SU-DHL-6 (cell line): ENCODE results near the gene NTM.

ENCODE experiments used
- H2AFZ ChIP-seq: fragments of 200-600 bp; sonication (generic); 2 replicates; pipeline ENCODE4 v1.6.1; 2014; ENCODE audit warnings: low read depth, mild to moderate bottlenecking, moderate library complexity, mixed read lengths, antibody characterized with exemption, low read length; ENCODE audit not compliant: severe bottlenecking
- H3F3A ChIP-seq: fragments of 200-600 bp; shearing (Covaris generic); 2 replicates; pipeline ENCODE4 v1.6.0; 2016; ENCODE audit warnings: antibody characterized with exemption, mild to moderate bottlenecking; ENCODE audit not compliant: insufficient read depth
- H3K27ac ChIP-seq: fragments of 200-600 bp; sonication (generic); 2 replicates; pipeline ENCODE4 v1.5.1; 2016; ENCODE audit warnings: low read depth, mild to moderate bottlenecking, low read length, moderate library complexity, mixed read lengths
- H3K27me3 ChIP-seq: fragments of 200-600 bp; sonication (generic), shearing (Covaris generic); 2 replicates; pipeline ENCODE4 v1.6.0; 2014; ENCODE audit warnings: mild to moderate bottlenecking, low read length
- H3K36me3 ChIP-seq: fragments of 200-600 bp; sonication (generic); 2 replicates; pipeline ENCODE4 v1.6.1; 2014; ENCODE audit warnings: mild to moderate bottlenecking, low read length, mixed read lengths
- H3K4me2 ChIP-seq: fragments of 300-600, 200-600 bp; shearing (Covaris generic), sonication (generic); 2 replicates; pipeline ENCODE4 v1.6.0; 2014; ENCODE audit warnings: low read length, low read depth, mild to moderate bottlenecking; ENCODE audit not compliant: poor library complexity, severe bottlenecking
- H3K4me3 ChIP-seq: fragments of 200-600 bp; sonication (generic); 2 replicates; pipeline ENCODE4 v1.5.1; 2014; ENCODE audit warnings: antibody characterized with exemption, low read length, mild to moderate bottlenecking, mixed read lengths; ENCODE audit not compliant: insufficient read depth, poor library complexity, severe bottlenecking
- H3K79me2 ChIP-seq: fragments of 200-600 bp; sonication (generic); 2 replicates; pipeline ENCODE4 v1.6.1; 2014; ENCODE audit warnings: mild to moderate bottlenecking, low read length, moderate library complexity; ENCODE audit not compliant: insufficient read depth
- H3K9ac ChIP-seq: fragments of 200-600 bp; sonication (generic); 2 replicates; pipeline ENCODE4 v1.7.0; 2014; ENCODE audit warnings: mild to moderate bottlenecking, low read length
- H3K9me2 ChIP-seq: fragments of 200-600 bp; sonication (generic); replicated peaks from 2 replicates; pipeline ENCODE4 v1.6.1; 2014; ENCODE audit warnings: low read length; ENCODE audit not compliant: insufficient read depth
- H3K9me3 ChIP-seq: fragments of 200-600 bp; sonication (generic); 2 replicates; pipeline ENCODE4 v1.6.1; 2014; ENCODE audit warnings: low read length, mixed read lengths; ENCODE audit not compliant: insufficient read depth
- H4K20me1 ChIP-seq: fragments of 200-600 bp; sonication (generic); 2 replicates; pipeline ENCODE4 v1.6.1; 2014; ENCODE audit warnings: low read depth, mild to moderate bottlenecking, antibody characterized with exemption, low read length, moderate library complexity, mixed read lengths
- CTCF ChIP-seq: fragments of 200-600 bp; sonication (generic); IDR thresholded peaks from one replicate; pipeline ENCODE4 v1.5.1; 2017; ENCODE audit warnings: antibody characterized with exemption, mild to moderate bottlenecking, low read length, moderate library complexity; ENCODE audit not compliant: insufficient read depth, poor library complexity, severe bottlenecking
- EZH2phosphoT487 ChIP-seq: fragments of 200-600 bp; sonication (generic), shearing (Covaris generic); conservative IDR thresholded peaks from 2 replicates; pipeline ENCODE4 v1.6.1; 2018; ENCODE audit warnings: mild to moderate bottlenecking, antibody characterized with exemption, low read length, moderate library complexity, mixed read lengths

The NTM gene

GRCh38 chr11:131694526-131695424, 324.4 kb downstream of the NTM start:
- H3K9me2 ChIP-seq, result no peaks in the 10 kb centered on the region
- no peak overlapping the region for H2AFZ ChIP-seq
- no peak overlapping the region for H3K4me3 ChIP-seq
- H4K20me1 ChIP-seq, result no peaks in the 10 kb centered on the region
- no peaks in the 10 kb centered on the region for H3K79me2 ChIP-seq
- no peaks in the 10 kb centered on the region for H3K27me3 ChIP-seq
- TF ChIP-seq EZH2phosphoT487 (no peak), CTCF (no peak)
- H3K9ac ChIP-seq, result no peak overlapping the region
- no peaks in the 10 kb centered on the region for H3K9me3 ChIP-seq
- H3K36me3 ChIP-seq, result no peaks in the 10 kb centered on the region
- no peak overlapping the region for H3K4me2 ChIP-seq
- no peaks in the 10 kb centered on the region for H3F3A ChIP-seq
- H3K27ac ChIP-seq, result no peak overlapping the region

- H3K27ac ChIP-seq, result no peak overlapping the region
- H3K9ac ChIP-seq, result no peak overlapping the region
- H3K27me3 ChIP-seq, result no peaks in the 10 kb centered on the region
- H3F3A ChIP-seq, result no peaks in the 10 kb centered on the region
- H2AFZ ChIP-seq, result no peak overlapping the region
- TF ChIP-seq CTCF (no peak), EZH2phosphoT487 (no peak)
- H3K9me3 ChIP-seq, result no peaks in the 10 kb centered on the region
- H3K36me3 ChIP-seq, result no peaks in the 10 kb centered on the region
- H3K9me2 ChIP-seq, result no peaks in the 10 kb centered on the region
- no peak overlapping the region for H3K4me3 ChIP-seq
- no peaks in the 10 kb centered on the region for H3K79me2 ChIP-seq
- no peaks in the 10 kb centered on the region for H4K20me1 ChIP-seq
- no peak overlapping the region for H3K4me2 ChIP-seq
Measured at GRCh38 chr11:131695889-131696429, 325.5 kb downstream of the NTM start.

GRCh38 chr11:131696690-131697089, 326.3 kb downstream of the NTM start:
- Histone ChIP-seq H3K4me2 (no peak overlapping the region), H3K27ac (no peak overlapping the region), H3K9me3 (no peaks in the 10 kb centered on the region), H3K79me2 (no peaks in the 10 kb centered on the region), H2AFZ (no peak overlapping the region), H3K27me3 (no peaks in the 10 kb centered on the region), H3F3A (no peaks in the 10 kb centered on the region), H3K36me3 (no peaks in the 10 kb centered on the region), H4K20me1 (no peaks in the 10 kb centered on the region), H3K4me3 (no peak overlapping the region), H3K9ac (no peak overlapping the region), H3K9me2 (no peaks in the 10 kb centered on the region)
- TF ChIP-seq EZH2phosphoT487, result no peak
- no peak for TF ChIP-seq CTCF
